Measurements from ENCODE around the gene PRPF19.
A peak's percentile ranks its signal among the peaks of the same experiment; 100 is the strongest.

PRPF19 gene

GRCh38 chr11:60902625-60903024, 3.8 kb downstream of the PRPF19 start:
- DNase-seq: no peak

GRCh38 chr11:60900673-60901404, 5.5 kb downstream of the PRPF19 start:
- DNase-seq: no peak

- DNase-seq: no peak
These were observed 6.4 kb downstream of the PRPF19 start for GRCh38 chr11:60899977-60900376.

GRCh38 chr11:60899046-60899936, 7.1 kb downstream of the PRPF19 start:
- DNase-seq: peak; percentile 64

- DNase-seq: no peak
These were observed 8.9 kb downstream of the PRPF19 start for GRCh38 chr11:60897496-60897895.

GRCh38 chr11:60895687-60896086, 10.7 kb downstream of the PRPF19 start:
- DNase-seq: no peak

- DNase-seq: no peak
These were observed 15.2 kb downstream of the PRPF19 start for GRCh38 chr11:60891103-60891741.

- no peak for DNase-seq
These were observed 15.7 kb downstream of the PRPF19 start for GRCh38 chr11:60890696-60891095.

- no peak for DNase-seq
These were observed 16.5 kb downstream of the PRPF19 start for GRCh38 chr11:60889869-60890311.

GRCh38 chr11:60887556-60887955, 18.8 kb downstream of the PRPF19 start:
- peak; percentile 43 for DNase-seq

GRCh38 chr11:60880643-60881282, 25.6 kb downstream of the PRPF19 start:
- no peak for DNase-seq

- no peak for DNase-seq
These were observed 26.3 kb downstream of the PRPF19 start for GRCh38 chr11:60879971-60880588.

GRCh38 chr11:60879104-60879503, 27.3 kb downstream of the PRPF19 start:
- DNase-seq: no peak

- no peak for DNase-seq
These were observed 27.9 kb downstream of the PRPF19 start for GRCh38 chr11:60878245-60879101.

- DNase-seq: no peak
These were observed 30.3 kb downstream of the PRPF19 start for GRCh38 chr11:60876168-60876485.

- no peak for DNase-seq
These were observed 30.8 kb downstream of the PRPF19 start for GRCh38 chr11:60875366-60876167.

GRCh38 chr11:60874421-60875365, 31.7 kb downstream of the PRPF19 start:
- no peak for DNase-seq

GRCh38 chr11:60873533-60873932, 32.9 kb downstream of the PRPF19 start:
- no peak for DNase-seq

GRCh38 chr11:60872961-60873524, 33.3 kb downstream of the PRPF19 start:
- DNase-seq: no peak

Data from activated CD4-positive, alpha-beta T cell treated with anti-CD3 and anti-CD28 coated beads, Interleukin-2, Interleukin-6, amounts not matched to agents 100 ng/mL and 50 ng/mL, durations not matched to agents 16 hours and 8 hours (primary cell).